GM18519 (cell line): ENCODE measurements around the gene AKR7A2.

Source experiments
- ATAC-seq: cut with Tn5 transposase; IDR thresholded peaks from one replicate; pipeline ENCODE4 v1.9.1; 2021; ENCODE audit warnings: mild to moderate bottlenecking, moderate library complexity; ENCODE audit not compliant: unreplicated experiment, low FRiP score

The AKR7A2 gene

GRCh38 chr1:19343617-19344350 is 31.8 kb upstream of the AKR7A2 start:
- ATAC-seq, result no peak

DNA sequence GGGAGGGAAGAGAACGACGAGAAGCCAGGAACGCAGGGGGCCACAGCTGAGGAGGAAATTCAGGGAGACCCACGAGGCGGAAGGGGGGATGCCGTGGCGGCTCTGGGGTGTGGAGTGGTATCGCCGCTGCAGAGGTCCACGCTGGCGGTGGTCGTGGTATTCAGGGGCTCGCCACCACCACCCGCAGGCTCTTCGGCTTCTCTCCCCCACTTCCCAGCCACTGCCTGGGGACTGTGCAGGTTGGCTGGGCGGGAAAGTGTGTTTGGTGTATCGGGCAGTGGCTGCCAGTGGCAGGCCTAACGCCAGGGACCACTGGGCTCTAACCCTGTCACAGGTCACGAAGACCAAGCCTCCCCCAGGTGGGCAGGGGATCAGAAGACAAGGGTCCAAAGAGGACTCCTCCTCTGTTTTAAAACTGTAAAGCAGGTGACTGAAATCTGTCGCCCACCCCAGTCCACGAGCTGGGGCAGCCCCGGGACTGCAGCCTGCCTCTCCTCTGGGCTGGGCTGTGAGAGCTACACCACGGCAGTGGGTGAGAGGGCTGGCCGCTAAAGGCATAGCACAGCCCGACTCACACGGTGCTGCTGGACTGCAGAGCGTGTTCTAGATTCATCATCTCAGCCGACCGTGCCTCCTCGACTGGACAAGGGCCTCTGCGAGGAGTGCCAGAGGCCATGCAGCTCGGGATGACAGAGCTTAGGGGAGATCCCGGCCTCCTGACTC is 31.1 kb upstream of the AKR7A2 start:
- ATAC-seq, result no peak

- ATAC-seq, result no peak
Observed at GRCh38 chr1:19342062-19342750, 30.3 kb upstream of the AKR7A2 start.

- ATAC-seq, result no peak
Observed at GRCh38 chr1:19341201-19342061, 29.5 kb upstream of the AKR7A2 start.

- no peak for ATAC-seq
Observed at GRCh38 chr1:19340387-19340937, 28.5 kb upstream of the AKR7A2 start.

- no peak for ATAC-seq
Observed at GRCh38 chr1:19339214-19339861, 27.4 kb upstream of the AKR7A2 start.

DNA sequence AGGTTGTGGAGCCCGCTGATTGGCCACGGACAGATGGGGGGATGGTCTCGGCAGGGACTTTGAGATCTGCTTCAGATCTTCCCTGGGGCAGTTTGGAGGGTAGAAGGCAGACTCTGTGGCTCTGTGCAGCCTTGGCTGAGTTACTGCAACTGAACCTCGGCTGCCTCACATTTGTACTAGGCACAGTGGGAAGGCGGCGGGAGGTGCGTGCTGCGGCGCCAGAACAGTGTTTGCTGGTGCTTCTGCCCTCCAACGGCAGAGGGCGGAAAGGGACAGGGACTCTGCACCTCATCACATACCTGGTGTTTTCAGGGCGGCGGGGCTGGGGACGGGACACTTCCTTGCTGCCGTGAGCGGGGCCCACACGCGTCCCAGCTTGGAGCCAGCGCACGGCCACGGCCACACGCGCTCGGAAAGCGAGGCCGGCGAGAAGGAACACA is 26.4 kb upstream of the AKR7A2 start:
- no peak for ATAC-seq

DNA sequence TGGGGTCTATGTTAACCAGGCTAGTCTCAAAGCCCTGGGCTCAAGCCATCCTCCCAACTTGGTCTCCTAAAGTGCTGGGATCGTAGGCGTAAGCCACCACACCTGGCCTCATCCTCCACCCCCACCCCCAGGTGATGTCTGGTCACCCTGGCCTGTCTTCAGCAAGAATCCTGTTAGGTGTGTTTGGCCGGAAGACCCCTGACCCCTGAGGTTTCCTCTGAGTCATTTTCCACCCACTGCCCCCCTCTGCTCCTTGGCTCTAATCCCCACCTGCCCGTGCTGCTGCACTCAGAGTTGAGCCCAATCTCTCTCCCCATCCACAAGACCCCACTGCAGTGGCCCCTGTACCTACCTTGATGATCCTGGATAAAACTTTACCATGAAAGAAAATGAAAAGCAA is 25.3 kb upstream of the AKR7A2 start:
- ATAC-seq, result no peak

GRCh38 chr1:19336543-19336942 is 24.6 kb upstream of the AKR7A2 start:
- ATAC-seq, result no peak

GRCh38 chr1:19333587-19334354 is 21.8 kb upstream of the AKR7A2 start:
- no peak for ATAC-seq

DNA sequence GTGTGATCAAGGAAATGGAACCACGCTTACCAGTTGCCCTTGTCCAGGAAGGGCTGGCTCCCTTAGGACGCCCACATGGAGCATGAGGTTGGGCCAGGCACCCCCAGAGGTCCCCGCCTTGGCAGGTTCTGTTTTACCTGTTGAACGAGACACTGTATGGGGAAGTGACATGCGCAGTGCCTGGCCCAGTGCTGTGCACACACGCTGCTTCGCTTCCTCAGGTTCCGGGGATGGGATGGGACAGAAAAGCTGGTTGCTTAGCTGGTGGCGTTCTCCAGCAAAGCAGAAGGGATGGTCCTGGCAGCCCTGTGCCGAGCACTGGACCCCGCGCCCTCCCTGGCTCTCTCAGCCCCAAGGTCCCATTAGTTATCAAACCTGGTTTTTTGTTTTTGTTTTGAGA is 20.9 kb upstream of the AKR7A2 start:
- no peak for ATAC-seq

DNA sequence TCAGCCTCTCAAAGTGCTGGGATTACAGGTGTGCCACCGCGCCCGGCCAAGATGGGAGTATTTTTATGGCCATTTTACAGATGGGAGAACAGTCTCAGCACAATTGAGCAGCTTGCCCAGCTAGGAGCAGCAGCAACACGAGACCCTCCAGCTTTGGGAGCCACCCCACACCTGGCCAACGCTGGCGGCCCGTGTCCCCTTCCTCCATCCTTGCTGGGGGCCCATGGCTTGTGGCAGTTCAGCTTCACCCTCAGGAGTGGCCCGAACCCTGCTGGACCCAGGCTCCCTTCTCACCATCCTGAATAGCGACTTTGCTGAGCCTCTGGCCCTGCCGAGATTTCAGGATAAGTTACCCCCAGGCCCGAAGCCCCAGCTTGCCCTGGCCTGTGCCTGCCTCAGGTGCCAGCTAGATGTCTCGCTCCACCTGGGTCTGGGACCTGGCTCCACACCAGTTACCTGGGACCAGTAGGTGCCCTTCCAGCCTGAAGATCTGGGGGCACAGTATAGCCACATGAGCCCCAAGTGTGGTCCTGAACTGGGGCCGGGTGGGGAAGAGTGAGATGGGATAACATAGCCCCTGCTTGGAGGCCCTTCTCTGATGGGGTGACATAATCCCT is 19.4 kb upstream of the AKR7A2 start:
- no peak for ATAC-seq

DNA sequence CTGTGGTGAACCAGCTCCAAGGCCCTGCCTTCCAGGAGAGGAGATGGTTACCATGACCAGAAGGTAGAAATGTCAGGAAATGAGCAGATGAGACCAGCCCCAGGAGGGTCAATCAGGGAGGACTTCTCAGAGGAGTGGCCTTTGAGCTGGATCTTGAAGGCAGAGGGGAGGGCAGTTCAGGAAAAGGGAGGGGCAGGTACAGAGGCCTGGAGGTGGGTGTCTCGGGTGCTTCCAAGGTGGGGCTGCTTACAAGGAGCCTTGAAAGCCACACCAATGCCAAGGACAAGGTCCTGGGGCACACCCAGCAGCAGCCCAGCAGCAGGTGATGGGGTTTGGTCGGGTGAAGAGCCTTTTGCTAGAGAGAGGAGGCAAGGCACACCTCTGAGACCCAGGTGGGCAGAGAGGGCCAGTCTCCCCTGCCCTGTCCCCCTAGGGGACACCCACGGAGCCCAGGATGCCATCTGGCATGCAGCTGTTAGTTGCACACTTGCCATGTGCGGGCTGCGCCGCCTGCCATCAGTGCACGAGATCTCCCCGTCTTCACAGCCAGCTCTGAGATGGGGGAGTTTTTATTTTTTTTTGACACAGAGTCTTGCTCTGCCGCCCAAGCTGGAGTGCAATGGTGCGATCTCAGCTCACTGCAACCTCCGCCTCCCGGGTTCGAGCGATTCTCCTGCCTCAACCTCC is 18.6 kb upstream of the AKR7A2 start:
- ATAC-seq, result no peak

DNA sequence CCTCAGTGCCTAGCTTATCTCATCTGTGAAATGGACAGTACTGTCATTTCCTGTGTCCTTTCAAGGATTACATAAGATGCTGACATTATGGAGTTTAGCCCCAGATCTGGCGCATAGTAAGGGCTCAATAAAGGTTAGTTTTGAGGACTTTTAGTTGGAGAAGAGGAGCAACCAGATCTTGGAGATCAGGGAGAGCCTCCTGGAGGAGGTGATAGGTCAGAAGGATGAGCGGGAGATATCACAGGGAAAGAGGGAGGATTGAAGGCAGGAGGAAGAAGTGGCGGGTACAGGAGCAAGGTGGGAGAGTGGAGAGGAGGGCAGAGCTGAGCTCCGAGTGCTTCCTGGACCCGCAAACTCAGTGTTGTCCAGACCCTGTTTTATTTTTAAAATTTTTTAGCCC is 17.7 kb upstream of the AKR7A2 start:
- ATAC-seq, result no peak

- ATAC-seq, result no peak
Observed at GRCh38 chr1:19329188-19329587, 17.2 kb upstream of the AKR7A2 start.

- no peak for ATAC-seq
Observed at GRCh38 chr1:19328486-19328885, 16.5 kb upstream of the AKR7A2 start.

DNA sequence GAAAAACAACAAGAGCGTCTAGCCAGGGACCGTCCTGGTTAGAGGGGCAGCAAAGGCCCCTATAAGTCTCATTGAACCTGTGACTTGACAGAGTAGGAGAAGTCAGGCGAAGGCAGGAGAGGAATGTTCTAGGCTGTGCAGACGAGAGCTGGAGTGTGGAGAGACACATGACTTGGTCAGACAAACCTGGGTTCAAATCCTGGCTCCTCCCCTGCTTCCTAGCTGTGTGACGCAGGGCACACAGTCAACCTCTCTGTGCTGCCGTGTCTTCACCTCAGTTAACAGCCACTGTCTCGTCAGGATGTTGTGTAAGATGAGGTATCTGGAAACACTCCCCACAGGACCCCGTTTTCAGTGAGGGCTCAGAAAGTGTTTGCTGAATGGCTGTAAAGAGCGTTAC is 15.8 kb upstream of the AKR7A2 start:
- no peak for ATAC-seq

DNA sequence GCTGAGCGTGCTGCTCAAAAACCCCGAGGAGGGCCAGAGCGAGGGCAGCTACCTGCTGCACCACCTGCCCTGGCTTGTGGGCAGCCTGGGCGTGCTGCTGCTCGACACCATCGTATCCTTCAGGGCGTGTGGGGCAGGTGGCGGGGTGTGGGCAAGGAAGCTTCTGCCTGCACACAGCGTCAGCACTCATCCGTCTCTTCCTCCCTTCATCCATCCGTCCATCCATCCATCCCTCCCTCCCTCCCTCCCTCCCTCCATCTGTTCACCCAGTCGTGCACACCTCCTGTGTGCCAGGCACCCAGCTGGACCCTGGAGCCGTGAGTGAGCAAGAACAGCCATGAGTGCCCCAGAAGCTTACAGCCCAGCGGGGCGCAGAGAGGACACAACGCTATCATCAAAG is 15.4 kb upstream of the AKR7A2 start:
- ATAC-seq, result no peak
